ENCODE data around the gene ADGRL4.

GRCh38 chr1:78884685-78885452, 121.7 kb downstream of the ADGRL4 start:
- TF ChIP-seq, protein P1, sequence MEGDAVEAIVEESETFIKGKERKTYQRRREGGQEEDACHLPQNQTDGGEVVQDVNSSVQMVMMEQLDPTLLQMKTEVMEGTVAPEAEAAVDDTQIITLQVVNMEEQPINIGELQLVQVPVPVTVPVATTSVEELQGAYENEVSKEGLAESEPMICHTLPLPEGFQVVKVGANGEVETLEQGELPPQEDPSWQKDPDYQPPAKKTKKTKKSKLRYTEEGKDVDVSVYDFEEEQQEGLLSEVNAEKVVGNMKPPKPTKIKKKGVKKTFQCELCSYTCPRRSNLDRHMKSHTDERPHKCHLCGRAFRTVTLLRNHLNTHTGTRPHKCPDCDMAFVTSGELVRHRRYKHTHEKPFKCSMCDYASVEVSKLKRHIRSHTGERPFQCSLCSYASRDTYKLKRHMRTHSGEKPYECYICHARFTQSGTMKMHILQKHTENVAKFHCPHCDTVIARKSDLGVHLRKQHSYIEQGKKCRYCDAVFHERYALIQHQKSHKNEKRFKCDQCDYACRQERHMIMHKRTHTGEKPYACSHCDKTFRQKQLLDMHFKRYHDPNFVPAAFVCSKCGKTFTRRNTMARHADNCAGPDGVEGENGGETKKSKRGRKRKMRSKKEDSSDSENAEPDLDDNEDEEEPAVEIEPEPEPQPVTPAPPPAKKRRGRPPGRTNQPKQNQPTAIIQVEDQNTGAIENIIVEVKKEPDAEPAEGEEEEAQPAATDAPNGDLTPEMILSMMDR (IDR thresholded peaks at IDR 0.05; ENCODE audit: insufficient read depth, low read length, poor library complexity, severe bottlenecking): no peak
- no peak for TF ChIP-seq EZH2phosphoT487 (conservative IDR thresholded peaks at IDR 0.05; ENCODE audit: low read length)
